Measurements from ENCODE around the gene ZNF892. TPM values are rescaled to one million over a fixed set of nuclear protein-coding genes. Genes with fewer than 3 reads are reported as not detected.

ZNF892 gene
- total and polyA plus RNA-seq, 9 of the 15 experiments (the other 6 are each of a cell fraction or from before 2014, with no cell fraction given), result 0.07 to 0.13 (median 0.09) TPM; not detected in 6

- TF ChIP-seq C11orf30 (IDR thresholded peaks at IDR 0.05; ENCODE audit: low read depth), result peak; percentile 98
- TF ChIP-seq MEF2A (IDR thresholded peaks at IDR 0.05; ENCODE audit: control insufficient read depth, low read depth, low read length), result no peak
- peak; percentile 93 for TF ChIP-seq POLR2G (IDR thresholded peaks at IDR 0.05; ENCODE audit: low read depth, low read length)
- TF ChIP-seq SREBF1 (IDR thresholded peaks at IDR 0.05; ENCODE audit: borderline replicate concordance, low read depth, low read length), result 0 out of 2 replicates have a peak, but pooled peaks have one; percentile 4
- TF ChIP-seq CREB5 (CRISPR knock-in tag; IDR thresholded peaks at IDR 0.05), result no peak
- no peak for TF ChIP-seq ZNF717 (CRISPR knock-in tag; IDR thresholded peaks at IDR 0.05)
- no peak; the same call in 1 of the 2 replicates for TF ChIP-seq MYBL2 (IDR thresholded peaks at IDR 0.05; ENCODE audit: low read depth)
- TF ChIP-seq MYBL2 (CRISPR knock-in tag; IDR thresholded peaks at IDR 0.05; ENCODE audit: borderline replicate concordance), result no peak
- TF ChIP-seq SMARCA5 (IDR thresholded peaks at IDR 0.05), result no peak
- no peak for TF ChIP-seq ZNF408 (CRISPR knock-in tag; IDR thresholded peaks at IDR 0.05; ENCODE audit: low read depth)
- TF ChIP-seq ZNF707 (CRISPR knock-in tag; conservative IDR thresholded peaks at IDR 0.05), result no peak
- TF ChIP-seq MIER1 (IDR thresholded peaks at IDR 0.05; ENCODE audit: low read depth), result no peak
- no peak for TF ChIP-seq TGIF2 (CRISPR knock-in tag; IDR thresholded peaks at IDR 0.05)
- peak; percentile 96 for TF ChIP-seq NFRKB (IDR thresholded peaks at IDR 0.05; ENCODE audit: low read depth)
- no peak for TF ChIP-seq ZNF764 (CRISPR knock-in tag; IDR thresholded peaks at IDR 0.05; ENCODE audit: low read depth)
- TF ChIP-seq ZNF449 (CRISPR knock-in tag; IDR thresholded peaks at IDR 0.05), result no peak
- TF ChIP-seq CBFB (CRISPR knock-in tag; IDR thresholded peaks at IDR 0.05), result peak; percentile 37; the same call in 1 of the 2 replicates
- no peak for TF ChIP-seq E2F3 (CRISPR knock-in tag; IDR thresholded peaks at IDR 0.05)
- no peak for TF ChIP-seq HNRNPUL1 (IDR thresholded peaks at IDR 0.05; ENCODE audit: low read length)
- no peak for TF ChIP-seq ZNF253 (CRISPR knock-in tag; conservative IDR thresholded peaks at IDR 0.05)
- 0 out of 2 replicates have a peak, but pooled peaks have one; percentile 38 for TF ChIP-seq ZBTB9 (CRISPR knock-in tag; IDR thresholded peaks at IDR 0.05)
- no peak for TF ChIP-seq KAT7 (CRISPR knock-in tag; IDR thresholded peaks at IDR 0.05; ENCODE audit: borderline replicate concordance)
- TF ChIP-seq LCOR (CRISPR knock-in tag; IDR thresholded peaks at IDR 0.05), result 0 out of 2 replicates have a peak, but pooled peaks have one; percentile 75
- TF ChIP-seq ZNF384 (IDR thresholded peaks at IDR 0.05; ENCODE audit: low read depth, low read length), result no peak; the same call in 1 of the 2 replicates
- peak; percentile 97 for TF ChIP-seq TAF9B (IDR thresholded peaks at IDR 0.05; ENCODE audit: partially characterized antibody)
These were observed 41.8 kb upstream of the ZNF892 start, which contains the start of gene ZNF2 (continued) for GRCh38 chr2:95165371-95166064.

Data from K562 (cell line).